Measurements from ENCODE around the gene MED15.

MED15 gene

GRCh38 chr22:20606784-20607128, 99.3 kb downstream of the MED15 start:
- Histone ChIP-seq H3K79me2 (ENCODE audit: control insufficient read depth, low read length) (no peaks in the 10 kb centered on the region), H3K27me3 (ENCODE audit: control insufficient read depth, low read length) (peaks cover 20% of the 10 kb centered on the region), H3K9me2 (replicated peaks; ENCODE audit: control insufficient read depth, low read length) (no peaks in the 10 kb centered on the region), H4K20me1 (ENCODE audit: control insufficient read depth, insufficient read depth, low read depth, low read length) (no peaks in the 10 kb centered on the region), H3K27ac (ENCODE audit: low read depth, low read length) (no peak overlapping the region), H3K4me1 (ENCODE audit: control insufficient read depth, low read length) (no peaks in the 10 kb centered on the region), H3F3A (ENCODE audit: control insufficient read depth, insufficient read depth) (no peaks in the 10 kb centered on the region), H3K36me3 (ENCODE audit: control insufficient read depth, low read length) (no peaks in the 10 kb centered on the region), H3K4me3 (ENCODE audit: low read length) (no peak overlapping the region), H3K4me2 (ENCODE audit: low read length) (no peak overlapping the region), H3K9me3 (ENCODE audit: control insufficient read depth, insufficient read depth, low read length) (no peaks in the 10 kb centered on the region)
- TF ChIP-seq, protein P1, sequence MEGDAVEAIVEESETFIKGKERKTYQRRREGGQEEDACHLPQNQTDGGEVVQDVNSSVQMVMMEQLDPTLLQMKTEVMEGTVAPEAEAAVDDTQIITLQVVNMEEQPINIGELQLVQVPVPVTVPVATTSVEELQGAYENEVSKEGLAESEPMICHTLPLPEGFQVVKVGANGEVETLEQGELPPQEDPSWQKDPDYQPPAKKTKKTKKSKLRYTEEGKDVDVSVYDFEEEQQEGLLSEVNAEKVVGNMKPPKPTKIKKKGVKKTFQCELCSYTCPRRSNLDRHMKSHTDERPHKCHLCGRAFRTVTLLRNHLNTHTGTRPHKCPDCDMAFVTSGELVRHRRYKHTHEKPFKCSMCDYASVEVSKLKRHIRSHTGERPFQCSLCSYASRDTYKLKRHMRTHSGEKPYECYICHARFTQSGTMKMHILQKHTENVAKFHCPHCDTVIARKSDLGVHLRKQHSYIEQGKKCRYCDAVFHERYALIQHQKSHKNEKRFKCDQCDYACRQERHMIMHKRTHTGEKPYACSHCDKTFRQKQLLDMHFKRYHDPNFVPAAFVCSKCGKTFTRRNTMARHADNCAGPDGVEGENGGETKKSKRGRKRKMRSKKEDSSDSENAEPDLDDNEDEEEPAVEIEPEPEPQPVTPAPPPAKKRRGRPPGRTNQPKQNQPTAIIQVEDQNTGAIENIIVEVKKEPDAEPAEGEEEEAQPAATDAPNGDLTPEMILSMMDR (IDR thresholded peaks at IDR 0.05; ENCODE audit: low read depth, low read length, poor library complexity, severe bottlenecking) = no peak
- TF ChIP-seq EZH2phosphoT487 (IDR thresholded peaks at IDR 0.05; ENCODE audit: borderline replicate concordance, low read length) = no peak

DNA sequence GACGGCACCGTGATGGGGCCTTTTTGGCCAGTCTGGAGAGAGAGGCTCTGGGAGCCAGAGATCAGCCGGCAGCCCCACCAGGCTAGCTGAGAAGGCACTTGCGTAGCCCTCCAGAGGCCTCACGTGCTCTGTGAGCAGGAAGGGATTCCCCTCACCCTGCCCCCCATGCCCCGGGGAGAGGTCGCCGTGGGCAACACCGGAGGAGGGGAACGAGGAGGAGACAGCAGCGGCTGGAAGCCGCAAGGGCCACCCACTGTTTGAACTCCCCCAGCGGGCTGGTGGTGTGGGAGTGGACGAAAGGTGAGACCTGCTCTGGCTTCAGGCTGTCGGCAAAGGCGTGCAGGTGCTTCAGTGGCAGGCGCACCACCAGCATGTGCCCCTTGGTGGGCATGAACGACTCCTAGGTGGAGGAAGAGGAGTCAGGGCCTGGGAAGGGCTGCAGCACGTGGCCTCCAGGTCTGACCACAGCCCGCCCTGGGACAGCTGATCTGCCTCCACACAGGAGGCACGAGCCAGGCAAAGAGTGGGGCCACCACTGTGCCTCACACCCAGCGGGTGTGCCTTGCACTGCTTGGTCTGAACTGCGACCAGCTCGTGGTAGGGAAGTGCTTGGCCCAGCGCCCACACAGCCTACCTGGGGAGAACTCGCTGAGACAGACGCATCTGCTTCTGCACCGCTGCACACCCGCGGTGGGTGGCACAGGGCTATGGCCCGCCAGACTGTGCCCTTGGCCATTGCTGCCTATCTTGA, 99.9 kb downstream of the MED15 start:
- no peaks in the 10 kb centered on the region for H3K4me1 ChIP-seq (ENCODE audit: control insufficient read depth, low read length)
- H3K36me3 ChIP-seq (ENCODE audit: control insufficient read depth, low read length) = no peaks in the 10 kb centered on the region
- no peak for TF ChIP-seq EZH2phosphoT487 (IDR thresholded peaks at IDR 0.05; ENCODE audit: borderline replicate concordance, low read length)
- TF ChIP-seq, protein P1 (IDR thresholded peaks at IDR 0.05; ENCODE audit: low read depth, low read length, poor library complexity, severe bottlenecking) = no peak
- H4K20me1 ChIP-seq (ENCODE audit: control insufficient read depth, insufficient read depth, low read depth, low read length) = no peaks in the 10 kb centered on the region
- no peaks in the 10 kb centered on the region for H3K79me2 ChIP-seq (ENCODE audit: control insufficient read depth, low read length)
- H3K9me2 ChIP-seq (replicated peaks; ENCODE audit: control insufficient read depth, low read length) = no peaks in the 10 kb centered on the region
- H3K9me3 ChIP-seq (ENCODE audit: control insufficient read depth, insufficient read depth, low read length) = no peaks in the 10 kb centered on the region
- H3F3A ChIP-seq (ENCODE audit: control insufficient read depth, insufficient read depth) = no peaks in the 10 kb centered on the region
- H3K27me3 ChIP-seq (ENCODE audit: control insufficient read depth, low read length) = peaks cover 20% of the 10 kb centered on the region
- H3K4me3 ChIP-seq (ENCODE audit: low read length) = no peak overlapping the region
- H3K27ac ChIP-seq (ENCODE audit: low read depth, low read length) = no peak overlapping the region
- no peak overlapping the region for H3K4me2 ChIP-seq (ENCODE audit: low read length)

- no peak overlapping the region for H3K4me2 ChIP-seq (ENCODE audit: low read length)
- H3K4me3 ChIP-seq (ENCODE audit: low read length) = no peak overlapping the region
- H3K4me1 ChIP-seq (ENCODE audit: control insufficient read depth, low read length) = no peaks in the 10 kb centered on the region
- H3F3A ChIP-seq (ENCODE audit: control insufficient read depth, insufficient read depth) = no peaks in the 10 kb centered on the region
- H3K9me3 ChIP-seq (ENCODE audit: control insufficient read depth, insufficient read depth, low read length) = no peaks in the 10 kb centered on the region
- H3K36me3 ChIP-seq (ENCODE audit: control insufficient read depth, low read length) = no peaks in the 10 kb centered on the region
- H3K27ac ChIP-seq (ENCODE audit: low read depth, low read length) = no peak overlapping the region
- H4K20me1 ChIP-seq (ENCODE audit: control insufficient read depth, insufficient read depth, low read depth, low read length) = no peaks in the 10 kb centered on the region
- H3K27me3 ChIP-seq (ENCODE audit: control insufficient read depth, low read length) = peaks cover 20% of the 10 kb centered on the region
- no peaks in the 10 kb centered on the region for H3K79me2 ChIP-seq (ENCODE audit: control insufficient read depth, low read length)
- no peaks in the 10 kb centered on the region for H3K9me2 ChIP-seq (replicated peaks; ENCODE audit: control insufficient read depth, low read length)
- no peak for TF ChIP-seq EZH2phosphoT487 (IDR thresholded peaks at IDR 0.05; ENCODE audit: borderline replicate concordance, low read length)
- TF ChIP-seq, protein P1 (IDR thresholded peaks at IDR 0.05; ENCODE audit: low read depth, low read length, poor library complexity, severe bottlenecking) = no peak
Measured at GRCh38 chr22:20610243-20610686, 102.9 kb downstream of the MED15 start.
